ENCODE data around the gene CBLB.
A peak's percentile ranks its signal among the peaks of the same experiment; 100 is the strongest.

The CBLB gene

GRCh38 chr3:105802118-105802706 lies 66.6 kb downstream of the CBLB start:
- Histone ChIP-seq H3K4me2 (ENCODE audit: low read length) (no peak overlapping the region), H3K27ac (ENCODE audit: low read depth, low read length) (no peak overlapping the region), H4K5ac (ENCODE audit: low read length) (no peak overlapping the region), H3K9ac (ENCODE audit: low read length) (no peak overlapping the region), H2BK5ac (ENCODE audit: low read length) (no peak overlapping the region), H3K79me1 (ENCODE audit: low read length) (no peaks in the 10 kb centered on the region), H2BK120ac (ENCODE audit: low read depth, low read length) (no peak overlapping the region), H3K56ac (ENCODE audit: low read length) (no peak overlapping the region), H3K18ac (ENCODE audit: low read length) (no peak overlapping the region), H3K27me3 (ENCODE audit: insufficient read depth, low read length, poor library complexity) (no peaks in the 10 kb centered on the region), H3K4ac (ENCODE audit: low read depth, low read length) (no peak overlapping the region), H3K4me3 (ENCODE audit: low read length) (no peak overlapping the region), H4K8ac (ENCODE audit: low read depth, low read length) (no peak overlapping the region), H3K36me3 (ENCODE audit: control insufficient read depth, insufficient read depth, low read length) (no peaks in the 10 kb centered on the region), H2AK5ac (ENCODE audit: low read length) (no peak overlapping the region), H3K23ac (ENCODE audit: low read length) (no peak overlapping the region), H3K4me1 (ENCODE audit: control insufficient read depth, low read depth, low read length) (peaks cover 2% of the 10 kb centered on the region), H2BK15ac (replicated peaks; ENCODE audit: low read depth) (no peak overlapping the region), H3K79me2 (ENCODE audit: control insufficient read depth, insufficient read depth, low read length) (no peaks in the 10 kb centered on the region)
- WGBS (ENCODE audit: extremely low coverage, insufficient coverage, low lambda C conversion rate) = no CpG with 5 or more reads among the region's 5 CpGs
- no peak for DNase-seq

- Histone ChIP-seq H3K56ac (ENCODE audit: low read length) (no peak overlapping the region), H3K79me1 (ENCODE audit: low read length) (no peaks in the 10 kb centered on the region), H3K79me2 (ENCODE audit: control insufficient read depth, insufficient read depth, low read length) (no peaks in the 10 kb centered on the region), H2AK5ac (ENCODE audit: low read length) (no peak overlapping the region), H3K27ac (ENCODE audit: low read depth, low read length) (no peak overlapping the region), H4K8ac (ENCODE audit: low read depth, low read length) (no peak overlapping the region), H2BK120ac (ENCODE audit: low read depth, low read length) (no peak overlapping the region), H3K9ac (ENCODE audit: low read length) (no peak overlapping the region), H3K4me1 (ENCODE audit: control insufficient read depth, low read depth, low read length) (peaks cover 2% of the 10 kb centered on the region), H2BK5ac (ENCODE audit: low read length) (no peak overlapping the region), H4K5ac (ENCODE audit: low read length) (no peak overlapping the region), H3K18ac (ENCODE audit: low read length) (no peak overlapping the region), H3K27me3 (ENCODE audit: insufficient read depth, low read length, poor library complexity) (no peaks in the 10 kb centered on the region), H3K4me3 (ENCODE audit: low read length) (no peak overlapping the region), H3K36me3 (ENCODE audit: control insufficient read depth, insufficient read depth, low read length) (no peaks in the 10 kb centered on the region), H2BK15ac (replicated peaks; ENCODE audit: low read depth) (no peak overlapping the region), H3K4me2 (ENCODE audit: low read length) (no peak overlapping the region), H3K4ac (ENCODE audit: low read depth, low read length) (no peak overlapping the region), H3K23ac (ENCODE audit: low read length) (no peak overlapping the region)
- whole genome bisulfite sequencing (ENCODE audit: extremely low coverage, insufficient coverage, low lambda C conversion rate) = no CpG with 5 or more reads among the region's 2 CpGs
- DNase-seq = no peak
Observed at GRCh38 chr3:105801397-105801796, 67.4 kb downstream of the CBLB start.

- H3K79me2 ChIP-seq (ENCODE audit: control insufficient read depth, insufficient read depth, low read length) = no peaks in the 10 kb centered on the region
- H3K56ac ChIP-seq (ENCODE audit: low read length) = no peak overlapping the region
- H4K5ac ChIP-seq (ENCODE audit: low read length) = no peak overlapping the region
- DNase-seq = no peak
- no peak overlapping the region for H3K23ac ChIP-seq (ENCODE audit: low read length)
- H3K27me3 ChIP-seq (ENCODE audit: insufficient read depth, low read length, poor library complexity) = no peaks in the 10 kb centered on the region
- no peak overlapping the region for H2AK5ac ChIP-seq (ENCODE audit: low read length)
- WGBS (ENCODE audit: extremely low coverage, insufficient coverage, low lambda C conversion rate) = no CpG with 5 or more reads among the region's 5 CpGs
- no peak overlapping the region for H3K4me3 ChIP-seq (ENCODE audit: low read length)
- H3K27ac ChIP-seq (ENCODE audit: low read depth, low read length) = no peak overlapping the region
- H2BK120ac ChIP-seq (ENCODE audit: low read depth, low read length) = no peak overlapping the region
- H2BK5ac ChIP-seq (ENCODE audit: low read length) = no peak overlapping the region
- H3K4me2 ChIP-seq (ENCODE audit: low read length) = no peak overlapping the region
- H3K18ac ChIP-seq (ENCODE audit: low read length) = no peak overlapping the region
- H3K4ac ChIP-seq (ENCODE audit: low read depth, low read length) = no peak overlapping the region
- H3K9ac ChIP-seq (ENCODE audit: low read length) = no peak overlapping the region
- H3K36me3 ChIP-seq (ENCODE audit: control insufficient read depth, insufficient read depth, low read length) = no peaks in the 10 kb centered on the region
- H3K79me1 ChIP-seq (ENCODE audit: low read length) = no peaks in the 10 kb centered on the region
- no peak overlapping the region for H4K8ac ChIP-seq (ENCODE audit: low read depth, low read length)
- no peak overlapping the region for H2BK15ac ChIP-seq (replicated peaks; ENCODE audit: low read depth)
- peaks cover 2% of the 10 kb centered on the region for H3K4me1 ChIP-seq (ENCODE audit: control insufficient read depth, low read depth, low read length)
Observed at GRCh38 chr3:105800320-105800719, 68.5 kb downstream of the CBLB start.

- H3K79me2 ChIP-seq (ENCODE audit: control insufficient read depth, insufficient read depth, low read length) = no peaks in the 10 kb centered on the region
- no peak overlapping the region for H3K23ac ChIP-seq (ENCODE audit: low read length)
- no peak overlapping the region for H4K5ac ChIP-seq (ENCODE audit: low read length)
- no peak overlapping the region for H2AK5ac ChIP-seq (ENCODE audit: low read length)
- no peak overlapping the region for H3K27ac ChIP-seq (ENCODE audit: low read depth, low read length)
- H3K56ac ChIP-seq (ENCODE audit: low read length) = no peak overlapping the region
- H2BK15ac ChIP-seq (replicated peaks; ENCODE audit: low read depth) = no peak overlapping the region
- H3K4me2 ChIP-seq (ENCODE audit: low read length) = no peak overlapping the region
- H3K4ac ChIP-seq (ENCODE audit: low read depth, low read length) = no peak overlapping the region
- peaks cover 2% of the 10 kb centered on the region for H3K4me1 ChIP-seq (ENCODE audit: control insufficient read depth, low read depth, low read length)
- H3K4me3 ChIP-seq (ENCODE audit: low read length) = no peak overlapping the region
- no peak overlapping the region for H2BK120ac ChIP-seq (ENCODE audit: low read depth, low read length)
- WGBS (ENCODE audit: extremely low coverage, insufficient coverage, low lambda C conversion rate) = no CpG with 5 or more reads among the region's 3 CpGs
- no peak for DNase-seq
- no peak overlapping the region for H3K9ac ChIP-seq (ENCODE audit: low read length)
- no peak overlapping the region for H4K8ac ChIP-seq (ENCODE audit: low read depth, low read length)
- no peak overlapping the region for H2BK5ac ChIP-seq (ENCODE audit: low read length)
- H3K36me3 ChIP-seq (ENCODE audit: control insufficient read depth, insufficient read depth, low read length) = no peaks in the 10 kb centered on the region
- no peaks in the 10 kb centered on the region for H3K27me3 ChIP-seq (ENCODE audit: insufficient read depth, low read length, poor library complexity)
- H3K79me1 ChIP-seq (ENCODE audit: low read length) = no peaks in the 10 kb centered on the region
- no peak overlapping the region for H3K18ac ChIP-seq (ENCODE audit: low read length)
Observed at GRCh38 chr3:105799286-105799685, 69.5 kb downstream of the CBLB start.

GRCh38 chr3:105798381-105798934 lies 70.4 kb downstream of the CBLB start:
- Histone ChIP-seq H3K27me3 (ENCODE audit: insufficient read depth, low read length, poor library complexity) (no peaks in the 10 kb centered on the region), H3K9ac (ENCODE audit: low read length) (no peak overlapping the region), H2BK5ac (ENCODE audit: low read length) (no peak overlapping the region), H3K4ac (ENCODE audit: low read depth, low read length) (no peak overlapping the region), H3K4me2 (ENCODE audit: low read length) (no peak overlapping the region), H3K4me1 (ENCODE audit: control insufficient read depth, low read depth, low read length) (peaks cover 2% of the 10 kb centered on the region), H3K79me2 (ENCODE audit: control insufficient read depth, insufficient read depth, low read length) (no peaks in the 10 kb centered on the region), H3K27ac (ENCODE audit: low read depth, low read length) (no peak overlapping the region), H2AK5ac (ENCODE audit: low read length) (no peak overlapping the region), H3K79me1 (ENCODE audit: low read length) (no peaks in the 10 kb centered on the region), H3K23ac (ENCODE audit: low read length) (no peak overlapping the region), H3K36me3 (ENCODE audit: control insufficient read depth, insufficient read depth, low read length) (no peaks in the 10 kb centered on the region), H3K56ac (ENCODE audit: low read length) (no peak overlapping the region), H4K8ac (ENCODE audit: low read depth, low read length) (no peak overlapping the region), H2BK120ac (ENCODE audit: low read depth, low read length) (no peak overlapping the region), H3K4me3 (ENCODE audit: low read length) (no peak overlapping the region), H3K18ac (ENCODE audit: low read length) (no peak overlapping the region), H2BK15ac (replicated peaks; ENCODE audit: low read depth) (no peak overlapping the region), H4K5ac (ENCODE audit: low read length) (no peak overlapping the region)
- no CpG with 5 or more reads among the region's 1 CpG for WGBS (ENCODE audit: extremely low coverage, insufficient coverage, low lambda C conversion rate)
- no peak for DNase-seq

- H3K18ac ChIP-seq (ENCODE audit: low read length) = no peak overlapping the region
- H3K4ac ChIP-seq (ENCODE audit: low read depth, low read length) = no peak overlapping the region
- H4K8ac ChIP-seq (ENCODE audit: low read depth, low read length) = no peak overlapping the region
- peaks cover 2% of the 10 kb centered on the region for H3K79me2 ChIP-seq (ENCODE audit: control insufficient read depth, insufficient read depth, low read length)
- H3K79me1 ChIP-seq (ENCODE audit: low read length) = peaks cover 5% of the 10 kb centered on the region
- H3K9ac ChIP-seq (ENCODE audit: low read length) = no peak overlapping the region
- H4K5ac ChIP-seq (ENCODE audit: low read length) = no peak overlapping the region
- no peak overlapping the region for H2BK120ac ChIP-seq (ENCODE audit: low read depth, low read length)
- no peak overlapping the region for H3K4me3 ChIP-seq (ENCODE audit: low read length)
- H3K27ac ChIP-seq (ENCODE audit: low read depth, low read length) = no peak overlapping the region
- no peak overlapping the region for H2BK5ac ChIP-seq (ENCODE audit: low read length)
- H3K4me1 ChIP-seq (ENCODE audit: control insufficient read depth, low read depth, low read length) = no peaks in the 10 kb centered on the region
- no peak overlapping the region for H3K56ac ChIP-seq (ENCODE audit: low read length)
- DNase-seq = peak; percentile 20
- H2AK5ac ChIP-seq (ENCODE audit: low read length) = no peak overlapping the region
- H3K36me3 ChIP-seq (ENCODE audit: control insufficient read depth, insufficient read depth, low read length) = no peaks in the 10 kb centered on the region
- no peak overlapping the region for H3K4me2 ChIP-seq (ENCODE audit: low read length)
- no peak overlapping the region for H3K23ac ChIP-seq (ENCODE audit: low read length)
- WGBS (ENCODE audit: extremely low coverage, insufficient coverage, low lambda C conversion rate) = no CpG with 5 or more reads among the region's 2 CpGs
- no peak overlapping the region for H2BK15ac ChIP-seq (replicated peaks; ENCODE audit: low read depth)
- H3K27me3 ChIP-seq (ENCODE audit: insufficient read depth, low read length, poor library complexity) = no peaks in the 10 kb centered on the region
Observed at GRCh38 chr3:105793040-105793439, 75.8 kb downstream of the CBLB start.
